ENCODE measurements around the gene ATF6.
"Not testable (repeated sequence)": the region's sequence is repeated elsewhere in the genome, so short reads cannot be mapped to it uniquely, and the experiment has no call there.

The ATF6 gene

DNA sequence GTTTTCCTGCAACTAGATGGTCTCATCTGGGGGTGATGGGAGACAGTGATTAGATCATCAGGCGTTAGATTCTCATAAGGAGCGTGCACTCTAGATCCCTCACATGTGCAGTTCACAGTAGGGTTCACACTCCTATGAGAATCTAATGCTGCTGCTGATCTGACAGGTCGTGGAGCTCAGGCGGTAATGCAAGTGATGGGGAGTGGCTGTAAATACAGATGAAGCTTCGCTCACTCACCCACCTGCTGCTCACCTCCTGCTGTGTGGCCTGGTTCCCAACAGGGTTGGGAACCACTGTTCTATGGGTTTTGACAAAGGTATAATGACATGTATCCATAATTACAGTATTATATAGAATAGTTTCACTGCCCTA, 3.5 kb downstream of the ATF6 start:
- H3K9ac ChIP-seq (ENCODE audit: low read length); H3K36me3 ChIP-seq (ENCODE audit: control insufficient read depth, insufficient read depth, low read length); H3K27me3 ChIP-seq (ENCODE audit: control insufficient read depth, insufficient read depth, low read length); H3K27ac ChIP-seq (ENCODE audit: low read depth, low read length); H3K4me1 ChIP-seq (ENCODE audit: control insufficient read depth, insufficient read depth, low read length); H3K4me3 ChIP-seq (ENCODE audit: low read depth, low read length); H3K9me3 ChIP-seq (ENCODE audit: control insufficient read depth, insufficient read depth, low read depth, low read length): not testable (repeated sequence)

GRCh38 chr1:161770250-161770649, 4.1 kb downstream of the ATF6 start:
- Histone ChIP-seq H3K4me1 (ENCODE audit: control insufficient read depth, insufficient read depth, low read length) (0 out of 2 replicates have a peak, but pooled peaks cover 2% of the 10 kb centered on the region), H3K27ac (ENCODE audit: low read depth, low read length) (no peak overlapping the region), H3K4me3 (ENCODE audit: low read depth, low read length) (no peak overlapping the region), H3K36me3 (ENCODE audit: control insufficient read depth, insufficient read depth, low read length) (no peaks in the 10 kb centered on the region), H3K27me3 (ENCODE audit: control insufficient read depth, insufficient read depth, low read length) (no peaks in the 10 kb centered on the region), H3K9ac (ENCODE audit: low read length) (no peak overlapping the region), H3K9me3 (ENCODE audit: control insufficient read depth, insufficient read depth, low read depth, low read length) (no peaks in the 10 kb centered on the region)

DNA sequence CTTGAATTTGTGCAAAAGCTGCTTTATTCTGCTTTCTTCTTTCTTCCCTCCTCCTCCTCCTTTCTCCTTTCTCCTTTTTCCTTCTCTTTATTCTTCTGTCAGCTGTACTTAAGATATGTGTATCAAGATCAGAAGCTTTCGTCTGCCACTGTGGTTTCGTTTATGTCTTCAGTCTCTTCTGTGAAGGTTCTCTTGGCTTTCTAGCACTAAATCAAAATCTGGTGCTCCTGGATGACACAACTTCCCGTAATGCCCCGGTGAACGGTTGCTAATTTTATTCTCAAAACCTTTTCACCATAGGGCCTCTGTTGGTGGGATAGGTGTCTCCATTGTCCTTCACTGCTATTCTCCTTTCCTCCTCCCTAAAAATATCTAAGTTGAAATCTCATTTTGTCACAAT, 5.0 kb downstream of the ATF6 start:
- Histone ChIP-seq H3K9ac (ENCODE audit: low read length) (no peak overlapping the region), H3K4me3 (ENCODE audit: low read depth, low read length) (no peak overlapping the region)

DNA sequence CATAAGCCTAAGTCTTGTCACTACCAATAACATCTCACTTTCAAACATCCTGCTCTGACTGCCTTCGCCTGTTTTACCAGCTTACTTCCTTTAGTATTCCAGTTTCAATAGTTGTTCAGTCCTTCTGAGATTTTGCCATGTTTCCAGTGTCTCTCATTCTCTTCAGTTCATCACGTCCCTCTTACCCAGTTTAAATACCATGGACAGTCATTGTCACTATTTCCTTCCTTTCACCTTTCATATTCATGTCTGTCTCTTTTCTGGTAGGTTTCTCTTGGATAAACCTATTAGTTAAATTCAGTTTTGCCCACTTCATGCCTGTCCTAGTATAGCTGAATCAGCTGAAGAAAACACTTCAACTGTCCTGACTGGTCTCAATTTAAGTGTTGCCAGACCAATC, 5.9 kb downstream of the ATF6 start:
- no peaks in the 10 kb centered on the region for H3K9me3 ChIP-seq (ENCODE audit: control insufficient read depth, insufficient read depth, low read depth, low read length)
- H3K36me3 ChIP-seq (ENCODE audit: control insufficient read depth, insufficient read depth, low read length), result no peaks in the 10 kb centered on the region
- H3K4me3 ChIP-seq (ENCODE audit: low read depth, low read length), result no peak overlapping the region
- no peak overlapping the region for H3K27ac ChIP-seq (ENCODE audit: low read depth, low read length)
- H3K4me1 ChIP-seq (ENCODE audit: control insufficient read depth, insufficient read depth, low read length), result 0 out of 2 replicates have a peak, but pooled peaks cover 2% of the 10 kb centered on the region
- no peaks in the 10 kb centered on the region for H3K27me3 ChIP-seq (ENCODE audit: control insufficient read depth, insufficient read depth, low read length)
- H3K9ac ChIP-seq (ENCODE audit: low read length), result no peak overlapping the region

More for the DNA sequence above, 5.0 kb downstream of the ATF6 start:
- no peaks in the 10 kb centered on the region for H3K27me3 ChIP-seq (ENCODE audit: control insufficient read depth, insufficient read depth, low read length)
- H3K27ac ChIP-seq (ENCODE audit: low read depth, low read length), result no peak overlapping the region
- no peaks in the 10 kb centered on the region for H3K9me3 ChIP-seq (ENCODE audit: control insufficient read depth, insufficient read depth, low read depth, low read length)
- 0 out of 2 replicates have a peak, but pooled peaks cover 2% of the 10 kb centered on the region for H3K4me1 ChIP-seq (ENCODE audit: control insufficient read depth, insufficient read depth, low read length)
- H3K36me3 ChIP-seq (ENCODE audit: control insufficient read depth, insufficient read depth, low read length), result no peaks in the 10 kb centered on the region

DNA sequence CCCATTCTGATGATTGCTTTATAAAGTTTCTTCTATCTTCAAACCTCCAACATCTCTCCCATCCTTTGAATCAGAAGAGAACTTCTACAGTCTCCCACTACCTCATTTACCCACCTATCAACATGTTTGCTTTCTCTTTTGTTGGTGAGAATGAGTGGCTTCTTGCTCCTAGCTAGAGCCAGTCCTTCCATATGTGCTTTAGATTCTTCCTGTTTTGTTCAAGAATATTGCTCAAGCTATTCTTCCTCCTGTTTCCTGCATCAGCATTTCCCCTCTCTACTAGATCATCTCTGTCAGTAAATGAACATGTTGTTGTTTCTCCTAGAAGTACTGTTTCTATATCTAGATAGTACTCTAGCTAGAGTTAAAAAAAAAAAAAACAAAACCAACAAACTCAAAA, 6.3 kb downstream of the ATF6 start:
- no peak overlapping the region for H3K27ac ChIP-seq (ENCODE audit: low read depth, low read length)
- no peaks in the 10 kb centered on the region for H3K4me1 ChIP-seq (ENCODE audit: control insufficient read depth, insufficient read depth, low read length)
- no peaks in the 10 kb centered on the region for H3K36me3 ChIP-seq (ENCODE audit: control insufficient read depth, insufficient read depth, low read length)
- H3K4me3 ChIP-seq (ENCODE audit: low read depth, low read length), result no peak overlapping the region
- H3K27me3 ChIP-seq (ENCODE audit: control insufficient read depth, insufficient read depth, low read length), result no peaks in the 10 kb centered on the region
- H3K9ac ChIP-seq (ENCODE audit: low read length), result no peak overlapping the region
- H3K9me3 ChIP-seq (ENCODE audit: control insufficient read depth, insufficient read depth, low read depth, low read length), result no peaks in the 10 kb centered on the region

GRCh38 chr1:161773791-161774190, 7.7 kb downstream of the ATF6 start:
- no peaks in the 10 kb centered on the region for H3K27me3 ChIP-seq (ENCODE audit: control insufficient read depth, insufficient read depth, low read length)
- no peak overlapping the region for H3K27ac ChIP-seq (ENCODE audit: low read depth, low read length)
- no peaks in the 10 kb centered on the region for H3K36me3 ChIP-seq (ENCODE audit: control insufficient read depth, insufficient read depth, low read length)
- no peaks in the 10 kb centered on the region for H3K4me1 ChIP-seq (ENCODE audit: control insufficient read depth, insufficient read depth, low read length)
- H3K4me3 ChIP-seq (ENCODE audit: low read depth, low read length), result no peak overlapping the region
- no peaks in the 10 kb centered on the region for H3K9me3 ChIP-seq (ENCODE audit: control insufficient read depth, insufficient read depth, low read depth, low read length)
- no peak overlapping the region for H3K9ac ChIP-seq (ENCODE audit: low read length)

- no peak overlapping the region for H3K9ac ChIP-seq (ENCODE audit: low read length)
These were observed 11.1 kb downstream of the ATF6 start for GRCh38 chr1:161777261-161777660.

DNA sequence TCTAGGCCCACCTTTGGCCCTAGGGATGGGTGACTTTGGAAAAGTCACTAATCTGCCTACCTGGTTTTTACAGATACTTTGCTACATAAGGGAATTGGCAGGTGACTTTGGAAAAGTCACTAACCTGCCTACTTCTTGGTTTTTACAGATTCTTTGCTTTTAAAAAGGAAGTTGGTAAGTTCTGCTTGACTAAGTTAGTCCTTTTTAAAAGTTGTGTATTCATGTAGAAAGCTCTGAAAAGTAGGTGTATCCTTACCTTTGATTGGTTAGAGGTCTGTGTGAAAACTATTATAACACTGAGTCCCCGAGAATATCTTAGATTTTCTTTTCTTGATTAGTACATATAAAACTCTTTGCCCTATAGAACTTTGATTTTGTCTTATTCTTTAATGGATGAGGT, 12.4 kb downstream of the ATF6 start:
- H3K27me3 ChIP-seq (ENCODE audit: control insufficient read depth, insufficient read depth, low read length), result no peaks in the 10 kb centered on the region
- no peaks in the 10 kb centered on the region for H3K9me3 ChIP-seq (ENCODE audit: control insufficient read depth, insufficient read depth, low read depth, low read length)
- no peak overlapping the region for H3K27ac ChIP-seq (ENCODE audit: low read depth, low read length)
- no peak overlapping the region for H3K9ac ChIP-seq (ENCODE audit: low read length)
- no peaks in the 10 kb centered on the region for H3K4me1 ChIP-seq (ENCODE audit: control insufficient read depth, insufficient read depth, low read length)
- no peaks in the 10 kb centered on the region for H3K36me3 ChIP-seq (ENCODE audit: control insufficient read depth, insufficient read depth, low read length)
- no peak overlapping the region for H3K4me3 ChIP-seq (ENCODE audit: low read depth, low read length)

More at GRCh38 chr1:161777261-161777660, 11.1 kb downstream of the ATF6 start:
- H3K36me3 ChIP-seq (ENCODE audit: control insufficient read depth, insufficient read depth, low read length), result no peaks in the 10 kb centered on the region
- no peak overlapping the region for H3K4me3 ChIP-seq (ENCODE audit: low read depth, low read length)
- H3K27ac ChIP-seq (ENCODE audit: low read depth, low read length), result no peak overlapping the region
- H3K4me1 ChIP-seq (ENCODE audit: control insufficient read depth, insufficient read depth, low read length), result no peaks in the 10 kb centered on the region
- H3K9me3 ChIP-seq (ENCODE audit: control insufficient read depth, insufficient read depth, low read depth, low read length), result no peaks in the 10 kb centered on the region
- H3K27me3 ChIP-seq (ENCODE audit: control insufficient read depth, insufficient read depth, low read length), result no peaks in the 10 kb centered on the region

DNA sequence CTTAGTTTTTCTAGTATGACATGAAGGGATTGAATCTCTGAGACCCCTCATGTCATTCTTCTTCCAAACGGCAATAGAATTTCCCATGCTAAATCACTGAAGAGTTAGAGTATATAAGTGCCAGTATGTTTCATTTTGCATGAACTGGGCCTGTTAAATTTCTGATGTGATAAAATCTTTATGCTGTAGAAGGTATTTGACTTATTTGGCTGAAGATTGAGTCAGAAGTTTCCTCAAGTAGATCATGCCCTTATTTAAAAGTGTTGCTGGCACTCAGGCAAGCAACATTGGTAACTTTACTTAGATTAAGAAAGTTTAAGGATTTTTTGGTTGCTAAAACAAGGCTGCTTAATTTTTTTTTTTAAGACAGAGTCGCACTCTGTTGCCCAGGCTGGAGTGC, 13.3 kb downstream of the ATF6 start:
- no peaks in the 10 kb centered on the region for H3K27me3 ChIP-seq (ENCODE audit: control insufficient read depth, insufficient read depth, low read length)
- H3K27ac ChIP-seq (ENCODE audit: low read depth, low read length), result no peak overlapping the region
- H3K36me3 ChIP-seq (ENCODE audit: control insufficient read depth, insufficient read depth, low read length), result no peaks in the 10 kb centered on the region
- no peak overlapping the region for H3K9ac ChIP-seq (ENCODE audit: low read length)
- H3K4me1 ChIP-seq (ENCODE audit: control insufficient read depth, insufficient read depth, low read length), result no peaks in the 10 kb centered on the region
- no peaks in the 10 kb centered on the region for H3K9me3 ChIP-seq (ENCODE audit: control insufficient read depth, insufficient read depth, low read depth, low read length)
- no peak overlapping the region for H3K4me3 ChIP-seq (ENCODE audit: low read depth, low read length)

DNA sequence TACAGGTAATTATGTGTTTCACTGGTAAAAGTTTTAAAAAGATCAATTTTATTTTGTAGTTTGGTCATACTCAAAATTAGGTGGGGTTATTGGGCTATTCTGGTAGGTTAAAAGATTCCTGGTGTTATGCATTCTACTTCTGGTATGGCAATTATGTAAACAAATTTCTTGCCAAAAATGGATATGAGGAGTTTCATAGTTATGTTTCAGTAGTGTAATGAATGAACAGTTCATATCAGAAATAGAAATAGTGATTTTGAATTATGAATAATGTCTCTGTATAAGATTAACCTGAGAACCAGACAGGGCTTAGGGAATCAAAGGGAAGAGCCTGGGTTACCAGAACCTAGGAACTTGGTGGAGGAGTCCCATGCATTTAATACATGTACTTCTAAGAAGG, 15.9 kb downstream of the ATF6 start:
- Histone ChIP-seq H3K4me1 (ENCODE audit: control insufficient read depth, insufficient read depth, low read length) (no peaks in the 10 kb centered on the region), H3K4me3 (ENCODE audit: low read depth, low read length) (no peak overlapping the region), H3K9me3 (ENCODE audit: control insufficient read depth, insufficient read depth, low read depth, low read length) (no peaks in the 10 kb centered on the region), H3K9ac (ENCODE audit: low read length) (no peak overlapping the region), H3K27ac (ENCODE audit: low read depth, low read length) (no peak overlapping the region), H3K36me3 (ENCODE audit: control insufficient read depth, insufficient read depth, low read length) (peaks cover 5% of the 10 kb centered on the region; the same call in 1 of the 2 replicates), H3K27me3 (ENCODE audit: control insufficient read depth, insufficient read depth, low read length) (no peaks in the 10 kb centered on the region)

DNA sequence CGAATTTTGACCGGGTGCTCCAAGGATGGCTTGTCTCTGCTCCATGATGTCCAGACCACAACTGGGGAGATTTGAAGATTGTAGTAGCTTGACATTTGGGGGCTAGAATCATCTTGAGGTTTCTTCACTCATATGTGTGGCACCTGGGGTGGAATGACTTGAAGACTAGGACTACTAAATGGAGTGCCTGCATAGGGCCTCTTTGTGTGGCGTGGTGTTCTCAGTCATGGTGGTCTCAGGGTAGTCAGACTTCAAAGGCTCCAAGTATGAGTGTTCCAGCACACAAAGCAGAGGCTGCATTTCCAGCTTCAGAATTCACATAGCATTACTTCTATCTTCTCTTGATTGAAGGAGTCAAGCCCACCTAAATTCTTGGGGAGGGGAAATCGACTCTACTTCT, 16.8 kb downstream of the ATF6 start:
- no peak overlapping the region for H3K9ac ChIP-seq (ENCODE audit: low read length)
- no peaks in the 10 kb centered on the region for H3K9me3 ChIP-seq (ENCODE audit: control insufficient read depth, insufficient read depth, low read depth, low read length)
- H3K4me1 ChIP-seq (ENCODE audit: control insufficient read depth, insufficient read depth, low read length), result no peaks in the 10 kb centered on the region
- H3K27me3 ChIP-seq (ENCODE audit: control insufficient read depth, insufficient read depth, low read length), result no peaks in the 10 kb centered on the region
- no peak overlapping the region for H3K4me3 ChIP-seq (ENCODE audit: low read depth, low read length)
- no peak overlapping the region for H3K27ac ChIP-seq (ENCODE audit: low read depth, low read length)
- peaks cover 5% of the 10 kb centered on the region; the same call in 1 of the 2 replicates for H3K36me3 ChIP-seq (ENCODE audit: control insufficient read depth, insufficient read depth, low read length)

DNA sequence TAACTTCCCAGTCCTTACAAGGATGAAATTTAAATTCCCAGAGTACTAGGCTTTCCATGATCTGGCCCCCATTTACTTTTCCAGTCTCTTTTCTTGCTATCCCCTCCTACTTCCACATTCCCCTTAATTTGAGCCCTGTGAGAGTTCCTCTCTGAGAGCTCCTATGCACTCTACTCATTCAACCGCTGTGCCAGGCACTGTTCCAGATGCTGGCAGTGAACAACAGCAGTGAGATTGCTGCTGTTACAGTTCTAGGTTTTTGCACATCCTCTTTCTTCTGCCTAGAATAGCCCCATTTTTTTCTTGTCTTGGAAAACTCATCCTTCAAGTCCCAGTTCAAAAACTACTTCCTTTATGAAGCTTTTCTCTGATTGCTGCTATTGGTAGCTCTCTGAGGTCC, 18.8 kb downstream of the ATF6 start:
- Histone ChIP-seq H3K9ac (ENCODE audit: low read length) (no peak overlapping the region), H3K4me1 (ENCODE audit: control insufficient read depth, insufficient read depth, low read length) (no peaks in the 10 kb centered on the region), H3K36me3 (ENCODE audit: control insufficient read depth, insufficient read depth, low read length) (peaks cover 5% of the 10 kb centered on the region; the same call in 1 of the 2 replicates), H3K4me3 (ENCODE audit: low read depth, low read length) (no peak overlapping the region), H3K27me3 (ENCODE audit: control insufficient read depth, insufficient read depth, low read length) (no peaks in the 10 kb centered on the region), H3K9me3 (ENCODE audit: control insufficient read depth, insufficient read depth, low read depth, low read length) (no peaks in the 10 kb centered on the region), H3K27ac (ENCODE audit: low read depth, low read length) (no peak overlapping the region)
